Amniotic stem cell (primary cell): Measurements from ENCODE around the gene LRRC28.

ENCODE experiments used
- DNase-seq: peaks from one replicate; lab custom pipeline; 2025; lab: John Stamatoyannopoulos, UW

The LRRC28 gene

DNA sequence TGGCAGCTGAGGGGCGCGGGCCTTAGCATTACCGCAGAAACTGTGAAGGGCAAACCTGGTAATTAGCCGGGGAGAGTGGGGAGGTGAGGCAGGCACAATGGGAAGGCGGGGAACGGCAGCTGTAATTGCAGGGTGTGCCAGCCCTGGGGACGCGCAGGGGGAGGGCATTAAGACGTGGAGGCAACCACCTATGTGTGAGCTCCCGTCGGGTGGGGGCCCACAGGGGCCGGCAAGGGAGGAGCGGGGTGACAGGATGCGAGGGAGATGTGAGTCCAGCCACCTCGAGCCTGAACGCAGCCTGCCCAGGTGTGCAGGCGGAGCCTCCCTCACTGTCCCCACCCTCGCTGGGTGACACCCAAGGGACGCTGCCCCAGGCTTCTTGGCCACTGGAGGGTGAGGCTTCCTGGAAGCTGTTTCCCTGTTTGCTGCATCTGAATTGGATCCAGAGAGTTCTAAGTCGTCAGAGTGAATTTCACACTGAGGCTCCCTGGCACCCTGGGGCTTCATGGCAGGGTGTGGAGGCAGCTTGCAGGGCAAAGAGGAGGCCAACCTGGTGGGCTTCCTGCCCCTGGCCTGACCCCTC, 183.9 kb downstream of the LRRC28 start:
- DNase-seq: no peak

DNA sequence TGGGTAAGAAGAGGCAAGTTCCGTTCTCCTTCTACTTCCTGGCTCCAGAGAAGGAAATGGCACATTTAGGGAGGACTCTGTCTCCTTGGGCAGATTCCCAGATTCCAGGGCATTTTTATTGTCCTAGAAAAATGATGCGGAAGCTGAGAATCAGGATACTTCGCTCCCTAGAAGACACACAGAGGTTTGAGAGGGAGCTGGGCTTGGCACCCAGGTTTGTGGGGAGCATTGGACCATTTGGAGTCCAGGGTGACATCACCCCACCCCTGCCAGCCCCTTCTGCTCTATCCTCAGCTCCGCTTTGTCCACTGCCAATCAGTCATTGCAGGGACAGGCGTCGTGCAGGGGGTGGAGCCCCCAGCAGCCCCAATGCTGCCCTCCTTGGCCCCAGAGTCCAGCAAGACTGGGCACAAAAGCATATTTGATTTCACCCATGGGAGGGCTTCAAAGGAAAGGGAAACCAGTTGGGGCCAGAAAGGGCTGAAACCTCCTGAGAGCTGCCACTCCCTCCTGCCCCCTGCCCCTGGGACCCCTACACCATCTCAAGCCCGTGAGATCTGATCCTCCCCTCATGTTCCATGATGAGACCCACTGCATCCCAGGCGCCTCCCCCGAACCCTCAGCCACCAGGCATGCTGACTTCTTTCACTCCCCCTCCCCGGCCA, 184.7 kb downstream of the LRRC28 start:
- no peak for DNase-seq

DNA sequence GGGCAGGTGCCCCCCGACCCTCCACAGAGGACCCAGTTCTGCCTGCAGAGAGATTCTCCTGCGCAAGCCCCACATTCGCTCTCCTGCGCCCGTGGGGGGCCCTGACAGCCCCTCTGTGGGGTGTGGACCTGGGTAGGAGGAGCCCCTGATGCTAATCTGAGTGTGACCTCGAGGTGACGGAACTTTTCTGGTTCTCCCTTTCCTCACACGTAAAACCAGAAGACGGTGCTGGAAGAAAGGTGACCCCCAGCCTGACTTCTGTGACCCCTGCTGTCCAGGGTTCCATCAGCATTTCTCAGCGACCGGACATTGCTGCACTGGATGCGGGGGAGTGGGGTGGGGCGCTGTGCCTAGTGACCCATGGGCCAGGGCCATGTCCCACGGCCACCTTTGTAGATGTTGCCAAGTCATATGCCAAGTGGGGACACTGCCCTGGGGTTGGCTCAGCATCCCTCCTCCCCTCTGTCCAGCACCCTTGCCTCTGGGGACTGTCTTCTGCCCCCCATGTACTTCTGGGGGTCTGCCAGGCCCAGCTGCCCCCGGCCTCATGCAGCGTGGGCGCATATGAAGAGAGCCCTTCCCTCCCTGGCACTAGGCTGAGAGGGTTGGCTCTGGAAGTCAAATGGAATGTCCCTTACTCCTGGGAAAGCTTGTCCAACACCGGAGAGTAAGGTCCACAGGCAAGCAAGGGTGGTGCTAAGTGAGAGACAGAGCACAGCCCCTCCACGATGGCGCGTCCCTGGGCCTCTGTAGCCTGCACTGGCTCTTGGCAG, 185.4 kb downstream of the LRRC28 start:
- DNase-seq: no peak

DNA sequence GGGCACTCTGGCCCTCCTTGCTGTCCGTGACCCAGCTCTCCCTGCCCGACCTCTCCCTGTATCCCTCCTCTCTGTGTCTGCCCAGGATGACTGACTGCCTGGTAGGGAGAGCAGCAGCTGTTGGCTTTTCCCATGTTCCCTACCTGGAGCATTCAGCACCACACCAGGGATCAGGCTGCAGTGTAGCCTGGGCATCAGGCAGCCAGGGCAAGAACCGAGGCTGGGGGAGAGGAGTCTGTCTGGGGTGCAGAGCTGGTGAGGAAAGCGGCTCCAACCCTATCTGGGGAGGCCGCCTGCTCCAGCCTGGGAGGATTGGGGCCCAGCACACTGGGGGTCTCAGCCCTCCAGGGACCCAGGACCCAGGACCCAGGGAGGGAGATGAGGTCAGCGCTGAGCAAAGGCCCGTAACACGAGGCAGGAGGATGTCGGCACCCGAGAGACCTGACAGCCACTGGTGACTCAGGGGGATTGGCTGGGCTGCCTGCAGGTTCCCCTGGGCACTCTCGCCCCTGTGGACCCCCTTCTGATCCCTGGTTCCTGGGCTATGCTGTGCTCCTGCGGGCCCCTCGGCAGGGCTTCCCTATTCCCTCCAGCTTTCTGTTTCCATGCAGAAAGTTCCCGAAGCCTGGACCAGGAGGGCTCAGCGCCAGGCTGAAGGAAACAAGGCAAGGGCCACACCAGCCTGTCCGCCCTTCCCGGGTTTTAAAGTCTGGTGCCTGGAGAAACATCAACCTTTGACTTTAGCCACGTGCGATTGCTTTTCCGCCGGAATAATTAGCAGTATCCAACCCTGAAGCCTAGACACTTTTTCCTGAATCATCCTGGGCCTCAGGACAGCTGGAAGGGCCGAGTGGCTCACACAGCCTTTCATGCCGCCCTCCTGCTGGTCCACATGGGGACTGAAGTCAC, 186.3 kb downstream of the LRRC28 start:
- no peak for DNase-seq

DNA sequence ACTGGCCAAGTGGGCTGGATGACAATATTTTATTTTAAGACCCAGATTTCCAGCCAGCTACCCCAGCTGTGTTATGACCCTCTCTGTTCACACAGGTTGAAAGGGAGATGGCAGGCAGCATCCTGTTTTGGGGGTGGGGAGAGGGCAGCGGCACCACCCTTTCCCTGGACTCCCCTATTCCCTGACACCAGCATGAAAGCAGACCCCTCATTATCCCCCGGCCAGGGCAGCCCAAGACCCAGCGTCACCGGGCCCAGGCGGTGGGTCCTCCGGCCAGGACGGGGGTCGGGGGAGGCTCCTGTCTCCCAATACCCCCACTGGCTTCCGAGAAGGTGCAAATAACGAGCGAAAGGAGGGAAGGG, 186.9 kb downstream of the LRRC28 start:
- DNase-seq: no peak

DNA sequence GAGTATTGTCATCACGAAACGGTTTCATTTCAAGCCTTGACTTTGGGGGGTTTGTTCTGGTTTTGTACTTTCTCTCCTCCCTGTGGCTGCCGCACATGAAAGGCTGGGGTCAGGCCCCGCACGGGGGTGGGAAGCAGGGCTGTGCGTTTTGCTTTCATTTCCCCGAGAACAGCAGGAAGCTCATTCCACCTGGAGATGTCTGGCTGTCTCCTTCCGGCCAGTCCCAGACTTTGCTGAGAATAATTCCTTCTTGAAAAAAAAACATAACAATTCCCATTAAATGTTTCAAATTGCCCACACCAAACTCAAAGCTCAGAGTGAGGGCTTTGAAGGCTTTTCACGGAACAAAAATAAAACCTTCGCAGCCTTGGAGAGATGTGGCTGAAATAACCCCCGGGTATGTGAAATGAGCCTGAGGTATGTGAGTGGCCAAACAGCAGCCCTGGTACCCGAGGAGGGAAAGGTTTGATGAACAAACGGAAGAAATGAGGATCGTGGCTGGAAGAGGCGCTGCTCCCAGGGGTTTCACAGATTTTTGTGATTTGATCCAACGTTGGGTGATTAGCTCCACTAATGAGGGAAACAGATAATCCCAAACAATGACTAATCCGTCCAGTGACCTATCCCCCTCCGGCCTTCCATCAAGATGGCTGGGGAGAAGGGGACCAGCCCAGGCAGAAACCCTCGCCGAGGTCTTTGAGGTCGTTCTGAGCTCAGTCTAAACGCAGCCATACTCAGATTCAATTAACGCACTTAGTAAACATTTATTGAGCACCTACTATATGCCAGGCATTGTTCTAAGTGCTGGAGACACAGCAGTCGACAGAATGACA, 187.6 kb downstream of the LRRC28 start:
- no peak for DNase-seq

DNA sequence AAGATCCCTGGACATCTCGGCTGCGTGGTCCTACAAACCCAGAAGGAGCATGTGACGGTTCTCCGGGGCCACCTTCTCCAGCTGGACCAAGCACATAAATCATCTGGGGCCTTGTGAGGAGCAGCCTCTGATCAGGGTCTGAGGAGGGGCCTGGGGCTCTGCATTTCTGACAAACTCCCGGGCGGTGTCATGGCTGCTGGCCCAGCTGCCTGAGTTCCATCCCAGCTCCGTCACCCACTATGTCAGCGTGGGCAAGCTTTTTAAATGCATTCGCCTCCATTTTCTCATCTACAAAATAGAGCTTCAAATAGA, 188.2 kb downstream of the LRRC28 start:
- no peak for DNase-seq

DNA sequence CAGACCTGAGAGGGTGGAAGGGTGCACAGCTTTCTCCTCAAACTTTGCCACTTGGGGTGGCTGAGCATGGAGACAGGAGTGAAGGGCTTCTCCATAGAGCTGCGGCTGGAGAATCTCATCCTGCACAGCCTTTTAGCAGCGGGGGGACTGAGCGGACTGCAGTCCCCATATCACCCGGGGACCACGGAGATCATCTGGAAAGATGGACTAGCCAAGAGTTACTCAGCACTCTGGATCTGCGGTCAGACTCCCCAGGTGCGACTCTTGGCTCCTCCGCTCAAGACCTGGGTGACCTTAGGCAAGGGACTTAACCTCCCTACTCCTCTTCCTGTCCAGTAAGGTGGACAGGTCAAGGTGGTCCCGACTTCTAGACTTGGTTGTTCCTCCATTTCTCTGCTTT, 188.7 kb downstream of the LRRC28 start:
- no peak for DNase-seq
